GM18502 (cell line): ENCODE measurements around the gene WWC1.
A peak's percentile ranks its signal among the peaks of the same experiment; 100 is the strongest.

Experiments
- ATAC-seq: cut with Tn5 transposase; IDR thresholded peaks from one replicate; pipeline ENCODE4 v1.9.1; 2021; ENCODE audit warnings: mild to moderate bottlenecking; ENCODE audit not compliant: unreplicated experiment, poor library complexity

WWC1 gene

GRCh38 chr5:168357876-168358275, 66.4 kb downstream of the WWC1 start:
- ATAC-seq: no peak

GRCh38 chr5:168359820-168360460, 68.5 kb downstream of the WWC1 start:
- no peak for ATAC-seq

- ATAC-seq: no peak
Measured at GRCh38 chr5:168360521-168361285, 69.3 kb downstream of the WWC1 start.

GRCh38 chr5:168362097-168362885, 70.8 kb downstream of the WWC1 start:
- no peak for ATAC-seq

GRCh38 chr5:168364151-168364661, 72.8 kb downstream of the WWC1 start:
- no peak for ATAC-seq

GRCh38 chr5:168364750-168365550, 73.5 kb downstream of the WWC1 start:
- no peak for ATAC-seq

- ATAC-seq: no peak
Measured at GRCh38 chr5:168365581-168366081, 74.2 kb downstream of the WWC1 start.

- no peak for ATAC-seq
Measured at GRCh38 chr5:168366116-168366515, 74.7 kb downstream of the WWC1 start.

- no peak for ATAC-seq
Measured at GRCh38 chr5:168368854-168369253, 77.4 kb downstream of the WWC1 start.

- ATAC-seq: no peak
Measured at GRCh38 chr5:168370831-168371230, 79.4 kb downstream of the WWC1 start.

- ATAC-seq: peak; percentile 82
Measured at GRCh38 chr5:168372356-168372946, 81.0 kb downstream of the WWC1 start.

- no peak for ATAC-seq
Measured at GRCh38 chr5:168374532-168374931, 83.1 kb downstream of the WWC1 start.

- no peak for ATAC-seq
Measured at GRCh38 chr5:168375214-168375613, 83.8 kb downstream of the WWC1 start.

- no peak for ATAC-seq
Measured at GRCh38 chr5:168377525-168377924, 86.1 kb downstream of the WWC1 start.

GRCh38 chr5:168378741-168379140, 87.3 kb downstream of the WWC1 start:
- no peak for ATAC-seq

- ATAC-seq: no peak
Measured at GRCh38 chr5:168382421-168382820, 91.0 kb downstream of the WWC1 start.

- ATAC-seq: no peak
Measured at GRCh38 chr5:168390491-168390890, 99.0 kb downstream of the WWC1 start.

- no peak for ATAC-seq
Measured at GRCh38 chr5:168393773-168394172, 102.3 kb downstream of the WWC1 start.

- ATAC-seq: no peak
Measured at GRCh38 chr5:168400429-168401220, 109.2 kb downstream of the WWC1 start.
